GM12872 (cell line): ENCODE results near the gene MAD2L2.

Source experiments
- CTCF ChIP-seq: IDR thresholded peaks from 3 replicates; pipeline ENCODE4 v1.5.1; 2011; ENCODE audit warnings: low read depth, mild to moderate bottlenecking, low read length, moderate library complexity; ENCODE audit not compliant: insufficient read depth

The MAD2L2 gene

GRCh38 chr1:11639372-11639771, 41.6 kb downstream of the MAD2L2 start:
- TF ChIP-seq CTCF, result no peak

DNA sequence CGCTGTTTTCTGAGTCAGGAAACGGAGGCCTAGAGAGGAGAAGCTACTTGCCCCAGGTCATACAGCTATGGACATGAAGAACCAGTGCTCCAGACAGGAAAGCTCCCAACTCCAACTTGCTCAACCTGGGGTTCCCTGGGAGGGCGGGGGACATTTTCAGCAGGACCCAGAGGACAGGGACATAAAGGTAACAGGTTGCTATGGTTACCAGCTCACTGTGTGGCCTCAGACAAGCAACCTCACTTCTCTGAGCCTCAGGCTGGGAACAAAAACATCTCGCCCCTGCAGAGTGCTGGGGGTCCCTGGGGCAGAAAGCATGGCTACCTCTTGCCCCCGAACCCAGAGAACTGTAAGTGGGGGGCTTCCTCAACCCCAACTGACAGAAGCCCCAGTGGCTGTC, 42.8 kb downstream of the MAD2L2 start:
- no peak for TF ChIP-seq CTCF

DNA sequence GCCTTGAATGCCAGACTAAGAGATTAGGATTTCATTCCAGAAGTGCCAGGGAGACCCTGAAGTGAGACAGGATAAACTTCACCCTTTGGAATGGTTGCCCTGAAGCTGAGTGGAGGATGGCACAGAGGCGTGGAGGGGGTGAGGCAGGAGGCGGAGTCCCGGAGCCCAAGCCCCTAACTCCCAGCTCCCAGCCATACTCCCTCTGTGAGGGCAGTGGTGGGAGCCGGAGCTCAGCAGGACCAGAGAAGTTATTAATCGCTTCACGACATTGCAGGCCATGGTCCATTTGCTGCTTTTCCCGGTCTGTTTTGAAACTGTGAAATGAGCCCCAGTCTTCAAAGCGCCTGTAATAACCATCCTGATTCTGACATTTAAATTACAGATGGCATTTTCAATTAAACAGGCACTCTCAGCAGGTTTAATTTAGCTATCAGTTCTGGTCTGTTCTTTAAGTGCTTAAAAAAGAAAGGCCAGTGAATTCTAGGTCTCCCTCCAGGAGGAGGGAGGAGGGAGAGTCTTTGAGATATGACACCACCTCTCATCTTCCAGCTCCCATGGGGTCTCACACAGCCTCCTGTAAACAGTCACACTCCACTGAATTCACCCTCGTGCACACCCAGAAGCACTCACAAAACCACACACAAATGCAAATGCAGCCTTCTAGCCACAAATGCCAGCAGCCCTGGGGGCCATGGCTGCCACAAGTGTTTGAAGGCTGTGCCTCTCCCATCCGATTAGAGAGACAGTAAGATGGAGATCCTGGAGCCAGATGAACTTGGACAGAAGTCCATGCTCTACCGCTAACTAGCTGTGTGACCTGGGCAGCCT, 46.4 kb downstream of the MAD2L2 start:
- TF ChIP-seq CTCF, result no peak

DNA sequence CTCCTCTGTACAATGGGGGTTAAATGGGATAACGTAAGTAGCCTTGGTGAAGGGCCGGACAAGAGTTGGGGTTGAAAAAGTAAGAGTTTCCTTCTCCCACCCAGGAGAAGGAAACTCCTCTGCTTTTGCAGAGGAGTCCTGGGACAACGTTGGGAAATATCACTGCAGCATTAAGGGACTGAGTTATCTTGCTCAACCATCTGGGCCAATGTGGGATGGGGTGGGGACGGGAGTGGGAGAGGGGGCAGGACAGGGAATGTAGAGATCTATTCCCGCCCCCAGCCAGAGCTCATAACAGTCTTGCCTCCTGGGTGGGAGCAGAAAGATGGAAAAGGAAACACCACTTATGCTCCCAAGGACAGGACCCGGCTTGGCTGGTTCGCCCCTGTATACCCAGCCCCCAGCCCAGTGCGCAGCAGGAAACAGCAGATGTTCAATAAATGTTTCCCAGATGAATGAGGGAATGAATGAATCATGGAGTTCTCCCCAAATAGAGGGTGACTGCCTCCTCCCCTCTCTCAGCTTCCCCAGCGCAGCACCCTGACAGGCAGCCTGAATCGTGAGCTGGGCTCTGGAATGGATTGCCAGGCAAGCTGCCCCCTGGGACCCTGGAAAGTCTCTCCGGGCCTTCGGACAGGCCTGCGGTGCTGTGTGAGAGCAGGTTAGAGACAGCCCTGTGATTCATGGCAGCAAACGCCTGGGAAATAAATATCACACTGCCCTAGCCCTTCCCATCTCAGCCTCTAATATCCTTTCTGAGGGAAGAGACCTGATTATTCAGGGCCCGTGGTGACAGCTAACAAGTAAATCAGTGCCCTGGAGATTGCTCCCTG, 51.5 kb downstream of the MAD2L2 start:
- TF ChIP-seq CTCF, result no peak

GRCh38 chr1:11628767-11629166, 52.2 kb downstream of the MAD2L2 start:
- no peak for TF ChIP-seq CTCF

GRCh38 chr1:11626551-11626950, 54.4 kb downstream of the MAD2L2 start:
- TF ChIP-seq CTCF, result no peak
